ENCODE results near the gene SLC46A1. TPM values are rescaled to one million over a fixed set of nuclear protein-coding genes. Genes with fewer than 3 reads are reported as not detected.

The SLC46A1 gene
- total and polyA plus RNA-seq, 2 donors (not counting 1 experiment from before 2014, with no cell fraction given), result 2.5 to 4.3 TPM

- DNase-seq (peak; percentile 53), ATAC-seq (ENCODE audit: low read depth) (peak; percentile 81)
- Histone ChIP-seq H2AFZ (ENCODE audit: insufficient read depth, low read depth, low read length, poor library complexity, severe bottlenecking) (peak overlapping the region; percentile 79), H3K79me2 (ENCODE audit: control insufficient read depth, insufficient read depth, low read length) (peaks cover 16% of the 10 kb centered on the region), H4K20me1 (ENCODE audit: control insufficient read depth, insufficient read depth, low read length, poor library complexity, severe bottlenecking) (peaks cover 14% of the 10 kb centered on the region), H3K27me3 (replicated peaks in 1 of 4; ENCODE audit: control extremely low read depth in 1 of 4, control insufficient read depth in 3 of 4, insufficient read depth in 4 of 4, low read length in 3 of 4) (peaks cover 0 to 32% (median 2%) of the 10 kb centered on the region in 4 experiments), H3K9me3 (ENCODE audit: control extremely low read depth in 1 of 3, control insufficient read depth in 2 of 3, insufficient read depth in 1 of 3, low read length in 2 of 3) (peaks cover 0 to 4% (median 1%) of the 10 kb centered on the region in 3 donors), H3K4me1 (ENCODE audit: control insufficient read depth in 2 of 2, insufficient read depth in 2 of 2, low read length in 2 of 2) (peaks cover 16 to 20% of the 10 kb centered on the region in 2 donors), H3K9ac (ENCODE audit: low read length) (peak overlapping the region; percentile 65), H3K4me3 (ENCODE audit: control extremely low read depth in 1 of 5, extremely low read depth in 1 of 5, insufficient read depth in 1 of 5, low read depth in 2 of 5, low read length in 4 of 5) (peak overlapping the region; percentile 30 to 74 (median 56)), H3K4me2 (replicated peaks; ENCODE audit: low read depth, low read length, poor library complexity, severe bottlenecking) (peak overlapping the region; percentile 92), H3K27ac (ENCODE audit: low read length in 2 of 2) (no peak overlapping the region), H3K36me3 (replicated peaks in 1 of 2; ENCODE audit: control extremely low read depth in 1 of 2, control insufficient read depth in 1 of 2, extremely low read depth in 1 of 2, insufficient read depth in 2 of 2, low read length in 1 of 2) (peaks cover 3 to 12% of the 10 kb centered on the region in 2 experiments)
- intact Hi-C loops (cut with micrococcal nuclease), result loop anchor here (2.0 kb wide), 1 partner anchor 14 kb away; the partner anchor contains the start of genes SARM1 and VTN
- ChIA-PET POLR2A (no interaction called here), CTCF (interaction anchor here (1.1 kb wide), 1 partner anchor 32 kb away, joined by 6 read pairs; no protein-coding TSS in a partner anchor)
- no peaks in the 10 kb centered on the region for H3K9me3 Mint-ChIP-seq (ENCODE audit: insufficient read depth)
- H3K4me3 Mint-ChIP-seq, result peak overlapping the region; percentile 92
- H3K4me1 Mint-ChIP-seq, result peaks cover 26% of the 10 kb centered on the region
- H3K27ac Mint-ChIP-seq, result peak overlapping the region; percentile 15
- peaks cover 27% of the 10 kb centered on the region for H3K27me3 Mint-ChIP-seq
- 3% methylated on average over 50 of the region's 56 CpGs for WGBS (ENCODE audit: insufficient coverage)
- TF ChIP-seq CTCF (IDR thresholded peaks at IDR 0.05) (no peak), EZH2 (IDR thresholded peaks at IDR 0.05; ENCODE audit: borderline replicate concordance, insufficient read depth, low read depth, low read length, poor library complexity, severe bottlenecking) (no peak)
Measured at GRCh38 chr17:28384281-28385036, 21.6 kb downstream of the SLC46A1 start.
